ENCODE results near the gene PRAC2.

The PRAC2 gene

DNA sequence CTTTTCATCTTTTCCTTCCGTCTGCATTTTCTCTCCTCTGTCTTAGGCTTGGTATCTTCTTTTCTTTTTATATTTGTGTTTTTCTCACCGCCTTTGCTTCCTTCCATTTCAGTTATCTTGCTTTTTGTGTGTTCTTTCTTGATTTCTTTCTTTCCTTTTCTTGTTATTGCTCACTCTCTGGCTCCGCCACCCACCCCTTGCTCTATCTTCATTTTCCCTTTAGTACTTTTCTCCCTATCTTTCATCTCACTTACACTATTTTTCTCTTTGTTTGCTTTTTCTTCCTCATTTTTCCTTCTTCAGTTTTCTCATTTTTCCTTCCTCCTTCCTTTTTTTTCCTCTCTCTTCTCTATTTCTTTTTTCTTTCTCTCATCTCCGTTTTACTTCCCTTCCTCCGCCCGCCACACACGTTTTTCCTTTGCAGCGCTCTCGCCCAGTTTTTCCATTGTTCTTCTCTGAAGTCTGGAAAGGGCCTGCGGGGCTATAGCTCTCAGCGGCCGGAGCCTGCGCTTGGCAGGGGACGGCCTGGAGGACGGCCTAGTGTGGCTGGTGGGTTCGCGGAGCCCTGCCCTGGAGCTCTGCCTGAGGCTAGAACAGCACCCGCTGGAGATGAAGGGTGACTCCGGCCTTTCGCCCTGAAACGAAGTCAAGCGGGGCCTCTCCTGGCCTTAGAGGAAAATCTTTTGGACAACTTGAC is 10.8 kb downstream of the PRAC2 start:
- no peak for DNase-seq (ENCODE audit: low read depth in 1 of 2, low spot score in 1 of 2)

DNA sequence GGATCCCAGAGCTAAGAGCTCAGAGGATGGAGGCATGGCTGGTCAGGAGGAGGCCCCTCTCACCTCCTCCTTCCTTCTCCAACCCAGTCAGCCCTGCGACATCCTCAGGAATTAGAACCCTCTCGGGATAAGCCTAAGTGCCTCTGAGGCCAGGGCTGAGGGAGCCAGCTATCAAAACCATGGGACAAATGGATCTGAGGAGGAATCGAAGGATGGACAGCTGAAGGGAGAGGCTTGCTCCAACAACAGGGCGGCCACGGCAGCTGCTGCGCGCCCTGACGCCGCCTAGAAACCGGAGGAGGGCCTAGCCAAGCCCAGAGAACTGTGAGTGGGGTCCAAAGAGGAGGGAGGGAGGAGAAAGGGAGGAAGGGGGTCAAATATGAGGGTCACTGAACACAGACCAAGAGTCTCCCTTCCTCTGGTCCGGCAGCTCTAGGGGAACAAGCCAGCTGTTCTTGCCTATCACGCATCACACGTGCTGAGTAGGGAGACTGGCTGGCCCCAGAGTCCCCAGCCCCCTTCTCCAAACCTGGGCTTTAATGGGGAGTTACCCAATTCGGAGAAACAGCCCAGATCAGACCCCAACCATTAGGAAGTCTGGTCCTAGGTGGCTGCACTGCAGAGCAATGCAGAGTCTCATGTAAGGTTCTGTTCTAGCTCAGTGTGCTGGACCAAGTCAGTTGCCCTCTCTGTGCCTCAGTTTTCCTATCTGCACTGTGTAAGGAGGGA is 11.5 kb downstream of the PRAC2 start:
- DNase-seq (ENCODE audit: low read depth in 1 of 2, low spot score in 1 of 2): no peak

DNA sequence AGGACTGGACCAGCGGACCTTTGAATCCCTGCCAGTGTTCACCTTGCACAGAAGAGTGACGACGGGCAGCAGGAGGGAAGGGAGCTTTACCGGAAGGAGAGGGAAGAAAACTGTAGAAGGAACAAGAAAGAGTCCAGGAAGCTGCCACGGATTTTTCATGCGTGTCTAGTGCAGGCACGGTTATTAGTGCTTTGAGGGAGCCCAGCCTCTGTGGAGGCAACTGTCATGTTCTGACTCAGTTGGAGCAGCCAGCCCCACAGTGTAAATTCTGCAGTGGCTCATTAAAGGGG is 12.0 kb downstream of the PRAC2 start:
- DNase-seq (ENCODE audit: low read depth in 1 of 2, low spot score in 1 of 2): no peak

DNA sequence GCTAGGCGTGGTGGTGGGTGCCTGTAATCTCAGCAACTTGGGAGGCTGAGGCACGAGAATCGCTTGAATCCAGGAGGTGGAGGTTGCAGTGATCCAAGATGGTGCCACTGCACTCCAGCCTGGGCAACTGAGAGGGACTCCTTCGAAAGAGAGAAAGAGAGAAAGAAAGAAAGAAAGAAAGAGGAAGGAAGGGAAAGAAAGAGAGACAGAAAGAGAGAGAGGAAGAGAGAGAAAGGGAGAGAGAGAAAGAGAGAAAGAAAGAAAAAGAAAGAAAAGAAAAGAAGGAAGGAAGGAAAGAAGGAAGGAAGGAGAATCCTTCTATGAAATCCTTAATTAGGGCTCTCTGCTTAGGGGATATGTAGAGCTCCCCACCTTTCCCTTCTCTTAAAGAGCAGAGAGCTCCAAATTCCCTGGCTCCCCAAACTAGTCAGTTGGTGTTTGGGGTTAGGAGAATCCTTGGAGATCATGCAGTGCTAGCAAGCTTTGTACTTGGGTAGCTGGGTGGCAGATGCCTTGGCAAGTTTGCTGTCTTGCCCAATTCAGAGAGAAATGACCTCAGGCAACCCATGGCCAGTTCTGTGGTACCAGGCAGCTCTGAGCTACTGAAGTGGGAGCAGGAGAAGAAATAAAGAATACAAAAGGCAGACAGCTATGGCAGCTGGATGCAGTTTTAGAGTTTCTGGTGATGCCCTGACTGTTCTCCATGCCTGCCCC is 14.5 kb downstream of the PRAC2 start:
- DNase-seq (ENCODE audit: low read depth in 1 of 2, low spot score in 1 of 2): no peak

DNA sequence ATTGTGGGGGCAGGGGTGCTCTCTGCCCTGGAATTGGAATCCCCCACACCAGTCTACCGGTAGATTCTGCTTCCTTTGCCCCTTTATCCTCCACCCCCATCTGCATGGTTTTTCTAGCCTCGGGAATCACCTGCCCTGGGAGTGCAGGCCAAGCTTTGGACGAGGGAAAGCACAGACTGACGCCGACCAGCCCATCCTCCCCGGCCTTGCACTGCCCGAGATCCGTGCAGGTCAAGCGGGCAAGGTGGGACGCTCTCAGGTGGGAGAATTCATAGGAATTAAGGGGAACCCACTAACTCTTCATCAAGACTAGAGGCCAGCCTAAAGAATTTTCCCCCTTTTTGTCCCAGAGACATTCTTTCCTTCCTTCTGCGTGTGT is 15.4 kb downstream of the PRAC2 start:
- no peak for DNase-seq (ENCODE audit: low read depth in 1 of 2, low spot score in 1 of 2)

DNA sequence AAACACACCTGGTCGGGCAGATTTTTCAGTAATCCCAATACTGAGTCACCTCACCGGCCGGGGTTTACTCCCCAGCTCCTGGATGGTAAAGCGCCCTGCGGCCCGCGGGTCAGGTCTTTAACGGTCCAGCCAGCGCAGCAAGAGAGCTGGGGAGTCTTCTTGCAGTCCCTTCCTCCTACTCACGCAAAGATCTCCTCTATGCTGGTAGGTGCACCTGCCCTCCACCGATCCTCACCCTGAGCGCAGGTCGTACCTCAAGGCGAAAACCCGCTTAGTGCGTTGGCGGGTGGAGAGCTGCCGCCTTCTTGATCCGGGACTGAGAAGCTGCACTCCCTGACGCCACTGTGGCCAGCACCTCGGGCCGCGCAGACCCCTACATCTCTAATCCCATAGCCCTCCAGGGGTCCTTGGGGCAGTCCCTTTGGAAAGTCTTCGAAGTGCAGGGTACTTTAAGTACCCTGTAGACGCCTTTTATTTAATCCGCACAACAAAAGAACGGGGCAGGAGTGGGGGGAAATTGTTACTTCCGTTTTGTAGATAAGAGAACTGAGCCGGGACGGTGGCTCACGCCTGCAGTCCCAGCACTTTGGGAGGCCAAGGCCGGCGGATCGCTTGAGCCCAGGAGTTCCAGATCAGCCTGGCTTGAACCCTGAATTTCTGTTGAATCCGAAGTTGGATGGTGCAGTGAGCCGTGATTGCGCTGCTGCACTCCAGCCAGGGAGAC is 16.0 kb downstream of the PRAC2 start:
- DNase-seq (ENCODE audit: low read depth in 1 of 2, low spot score in 1 of 2): no peak

DNA sequence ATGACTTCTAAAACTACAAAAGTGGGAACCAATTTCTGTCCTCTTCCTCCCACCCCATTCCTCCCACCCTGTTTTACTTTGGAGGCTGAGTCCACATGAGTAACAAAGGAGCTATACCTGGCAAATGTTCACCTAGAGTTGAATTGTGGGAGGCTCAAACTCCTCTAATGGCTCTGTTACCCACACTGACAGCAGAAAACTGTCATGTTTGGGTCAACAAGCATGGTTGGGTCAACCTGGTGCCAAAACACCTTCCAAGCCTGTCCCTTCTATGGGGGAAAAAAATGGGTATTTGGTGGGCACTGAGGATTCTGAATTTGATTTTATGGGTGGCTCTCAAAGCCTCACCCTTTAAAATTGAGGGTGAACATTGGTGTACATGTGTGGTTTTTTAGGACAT is 17.6 kb downstream of the PRAC2 start:
- no peak for DNase-seq (ENCODE audit: low read depth in 1 of 2, low spot score in 1 of 2)

DNA sequence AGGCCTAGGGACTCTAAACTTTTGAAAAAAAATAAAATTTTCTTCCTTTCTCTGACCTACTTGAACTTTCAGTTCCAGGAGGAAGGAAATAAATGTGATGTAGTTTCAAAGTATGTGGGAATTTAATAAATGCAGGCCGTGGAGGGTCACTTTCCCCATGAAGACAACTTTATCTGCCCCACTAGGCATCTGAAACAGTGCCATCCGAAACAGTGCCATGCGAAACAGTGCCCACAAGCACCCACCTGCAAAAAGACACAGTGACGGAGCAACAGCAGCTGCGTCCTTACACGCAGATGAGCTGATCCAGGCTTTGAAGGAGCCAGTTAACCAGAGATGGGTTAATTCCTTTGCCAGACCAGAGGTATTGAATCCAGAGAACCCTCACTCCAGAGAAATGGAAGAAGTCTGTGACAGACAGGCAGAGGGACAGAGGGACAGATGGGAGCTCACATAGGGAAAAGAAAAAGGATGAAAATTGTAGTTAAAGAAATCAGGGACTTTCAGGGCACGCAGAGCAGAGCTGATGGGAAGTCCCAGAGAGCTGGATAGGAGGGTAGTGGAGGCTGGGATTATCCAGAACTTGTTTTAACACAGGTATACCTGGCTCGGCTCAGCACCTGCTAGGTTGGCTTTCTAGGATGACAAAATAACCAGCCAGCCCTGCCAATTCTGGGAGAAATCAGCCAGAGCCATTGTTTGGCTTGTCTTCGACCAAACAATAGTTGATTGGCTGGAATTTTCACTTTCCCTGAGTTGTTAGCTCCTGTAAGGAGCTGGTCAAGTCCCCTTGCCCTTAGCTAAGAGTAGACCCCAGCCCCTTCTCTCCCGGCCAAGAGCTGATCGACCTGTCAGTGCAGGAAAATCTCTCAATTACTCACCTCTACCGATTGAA is 22.6 kb downstream of the PRAC2 start:
- no peak for DNase-seq (ENCODE audit: low read depth in 1 of 2, low spot score in 1 of 2)

DNA sequence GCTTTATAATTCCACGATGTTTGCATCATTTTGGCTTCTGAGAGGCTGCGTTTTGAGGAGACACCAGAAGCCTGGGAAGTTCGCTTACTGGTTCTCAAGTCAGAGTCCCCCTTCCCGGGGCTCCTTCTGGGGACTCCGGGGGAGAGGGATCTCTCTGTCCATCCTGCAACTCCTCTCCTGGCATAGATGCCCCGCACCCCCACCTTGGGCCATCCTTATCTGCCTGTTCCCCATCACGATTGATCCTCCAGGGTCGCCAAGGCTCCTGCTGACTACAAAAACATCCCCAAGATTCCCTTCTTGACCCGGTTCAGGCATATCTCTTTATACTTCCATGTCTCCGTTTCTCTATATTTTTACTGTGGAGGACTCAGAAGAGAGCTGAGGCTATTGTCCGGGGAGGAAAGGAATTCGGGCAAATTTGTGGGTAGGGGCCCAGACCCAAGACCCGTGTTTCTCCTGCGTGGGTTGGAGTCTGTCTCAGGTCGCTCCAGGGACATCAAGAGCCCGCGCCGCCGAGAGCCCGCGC is 24.0 kb downstream of the PRAC2 start:
- no peak for DNase-seq (ENCODE audit: low read depth in 1 of 2, low spot score in 1 of 2)

DNA sequence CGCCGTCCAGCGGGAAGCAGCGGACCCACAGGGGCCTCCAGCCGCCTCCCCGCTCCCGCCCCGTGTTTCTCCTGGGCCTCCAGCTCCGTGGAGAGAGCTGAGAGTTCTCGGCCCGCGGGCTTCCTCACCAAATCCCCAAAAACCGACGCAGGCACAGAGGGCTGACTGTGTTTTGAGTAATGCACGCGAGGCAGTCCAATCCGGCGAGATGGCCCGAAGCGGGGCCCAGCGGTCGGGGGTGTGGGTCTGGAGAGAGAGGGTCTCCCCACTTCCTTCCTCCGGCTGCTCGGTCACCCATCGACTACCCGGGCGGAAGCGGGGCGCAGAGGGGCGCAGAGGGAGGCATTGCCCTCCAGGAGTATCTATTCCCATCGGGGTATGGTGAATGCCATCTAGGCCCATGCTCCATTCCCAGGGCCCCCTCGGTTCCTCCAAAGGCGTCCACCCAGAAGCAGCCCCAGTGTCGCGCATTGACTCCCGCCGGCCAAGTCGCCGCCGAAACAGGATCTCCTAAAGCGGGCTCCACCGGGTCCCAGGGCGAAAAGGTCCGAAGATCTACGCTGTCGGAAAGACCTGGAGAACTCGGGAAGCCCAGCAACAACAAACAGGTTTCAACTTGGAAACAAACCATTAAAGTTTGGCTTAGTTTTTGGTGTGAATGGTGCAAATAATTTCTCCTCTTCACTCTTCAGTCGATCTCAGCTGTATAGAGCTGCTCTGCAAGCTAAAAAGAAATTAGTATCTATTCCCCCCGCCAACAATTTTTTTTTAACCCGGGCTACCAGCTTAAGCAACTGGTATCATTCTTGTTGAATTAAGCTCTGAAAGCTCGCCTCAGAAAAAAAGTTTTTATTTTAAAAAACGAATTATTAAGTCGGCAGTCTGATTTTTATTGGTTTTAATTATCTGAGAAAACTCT is 24.7 kb downstream of the PRAC2 start:
- DNase-seq (ENCODE audit: low read depth in 1 of 2, low spot score in 1 of 2): no peak

DNA sequence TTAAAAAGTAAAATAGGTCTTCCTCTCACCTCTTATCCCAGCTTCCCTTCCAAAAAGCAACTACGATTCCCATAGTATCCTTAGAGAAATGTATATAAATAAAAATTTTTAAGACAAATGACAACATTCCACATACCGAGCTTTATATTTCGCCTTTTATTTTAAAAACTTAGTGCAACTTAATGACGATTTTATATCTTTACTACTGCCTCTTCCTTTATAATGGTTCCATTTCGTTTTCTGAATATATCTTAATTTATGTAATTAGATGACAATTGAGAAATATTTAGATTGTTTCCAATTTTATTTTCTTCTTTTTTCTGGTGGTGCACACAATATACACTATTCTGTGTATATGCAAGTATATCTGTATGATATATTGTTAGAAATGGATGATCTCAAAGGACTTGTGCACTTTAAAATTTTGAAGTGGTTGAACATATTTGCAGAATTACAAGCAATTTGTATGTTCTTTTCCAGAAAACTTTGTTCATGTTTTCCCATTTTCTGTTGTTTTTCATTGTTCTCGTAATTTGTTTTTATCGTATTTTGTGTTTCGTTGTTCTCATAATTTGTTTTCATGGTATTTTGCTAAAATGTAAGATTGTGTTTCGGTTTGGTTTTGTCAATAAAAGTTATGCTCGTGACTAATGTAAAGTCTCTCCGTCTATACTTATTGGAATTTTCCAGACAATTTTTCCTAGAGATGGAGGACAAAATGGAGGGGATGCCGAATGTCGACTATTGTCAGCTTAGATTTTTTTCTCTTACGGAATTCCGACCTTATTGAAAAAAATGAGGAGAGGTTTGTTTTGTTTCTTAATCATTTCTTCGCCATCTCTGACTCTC is 26.0 kb downstream of the PRAC2 start:
- DNase-seq (ENCODE audit: low read depth in 1 of 2, low spot score in 1 of 2): no peak

DNA sequence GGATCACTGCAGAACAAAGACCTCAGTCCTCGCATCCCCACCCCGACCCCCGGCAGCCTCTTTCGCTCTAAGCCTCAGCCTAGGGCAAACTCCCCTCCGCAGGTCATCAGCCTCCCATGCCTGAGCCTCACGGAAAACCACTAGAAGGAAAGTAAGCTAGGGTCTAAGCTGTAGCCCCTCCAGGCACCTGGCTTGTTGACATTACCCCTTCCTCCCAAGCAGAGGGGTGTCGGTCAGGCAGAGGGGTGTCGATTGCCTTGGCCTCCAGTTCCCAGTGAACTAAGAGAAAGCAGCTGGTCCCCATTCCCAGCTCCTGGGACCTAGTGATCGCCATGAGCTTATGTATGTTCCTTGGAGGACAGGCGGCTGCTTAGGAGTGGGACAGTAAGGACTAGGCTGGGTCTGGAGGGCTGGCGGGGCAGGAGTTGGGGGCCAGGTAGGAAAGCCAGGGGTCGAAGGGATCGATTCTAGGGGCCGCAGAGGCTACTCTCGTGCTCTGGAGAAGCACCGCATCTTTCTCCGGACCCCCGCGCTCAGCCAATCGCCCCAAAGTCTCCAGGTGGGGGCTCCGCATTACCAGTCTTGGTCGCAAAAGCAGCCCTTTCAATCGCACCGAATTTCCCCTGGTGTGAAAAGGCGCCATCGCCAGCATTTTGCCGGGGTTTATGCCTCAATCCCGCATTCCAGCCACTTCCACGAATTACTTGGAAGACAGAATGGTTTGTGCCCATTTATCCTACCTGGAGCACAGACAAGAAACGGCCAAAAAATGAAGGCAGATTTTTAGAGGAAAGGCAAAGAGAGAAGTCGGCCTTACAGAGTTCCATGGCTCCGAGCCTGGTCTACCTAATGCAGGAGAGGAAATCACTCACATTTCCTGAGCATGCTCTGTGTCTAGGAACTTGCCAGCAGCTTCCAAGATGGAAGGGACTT is 26.9 kb downstream of the PRAC2 start:
- no peak for DNase-seq (ENCODE audit: low read depth in 1 of 2, low spot score in 1 of 2)

DNA sequence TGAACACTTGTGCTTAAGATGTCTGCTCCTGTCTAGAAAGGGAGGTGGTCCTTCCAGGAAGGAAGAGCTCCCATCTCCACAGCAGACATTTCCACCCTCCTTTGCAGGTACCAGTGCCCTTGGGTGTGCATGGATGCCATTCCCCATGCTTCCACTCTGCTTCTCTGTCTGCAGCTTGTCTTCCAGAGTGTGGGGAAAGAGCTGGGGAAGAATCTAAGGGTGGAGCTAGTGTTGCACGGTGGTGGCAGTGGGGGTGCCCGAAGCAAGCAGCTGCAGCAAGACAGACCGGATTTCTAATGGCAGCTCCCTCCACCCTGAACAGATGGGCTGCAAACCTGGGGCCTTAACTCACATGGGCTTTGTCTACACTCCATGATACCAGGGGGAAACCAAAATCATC is 28.2 kb downstream of the PRAC2 start:
- no peak for DNase-seq (ENCODE audit: low read depth in 1 of 2, low spot score in 1 of 2)

DNA sequence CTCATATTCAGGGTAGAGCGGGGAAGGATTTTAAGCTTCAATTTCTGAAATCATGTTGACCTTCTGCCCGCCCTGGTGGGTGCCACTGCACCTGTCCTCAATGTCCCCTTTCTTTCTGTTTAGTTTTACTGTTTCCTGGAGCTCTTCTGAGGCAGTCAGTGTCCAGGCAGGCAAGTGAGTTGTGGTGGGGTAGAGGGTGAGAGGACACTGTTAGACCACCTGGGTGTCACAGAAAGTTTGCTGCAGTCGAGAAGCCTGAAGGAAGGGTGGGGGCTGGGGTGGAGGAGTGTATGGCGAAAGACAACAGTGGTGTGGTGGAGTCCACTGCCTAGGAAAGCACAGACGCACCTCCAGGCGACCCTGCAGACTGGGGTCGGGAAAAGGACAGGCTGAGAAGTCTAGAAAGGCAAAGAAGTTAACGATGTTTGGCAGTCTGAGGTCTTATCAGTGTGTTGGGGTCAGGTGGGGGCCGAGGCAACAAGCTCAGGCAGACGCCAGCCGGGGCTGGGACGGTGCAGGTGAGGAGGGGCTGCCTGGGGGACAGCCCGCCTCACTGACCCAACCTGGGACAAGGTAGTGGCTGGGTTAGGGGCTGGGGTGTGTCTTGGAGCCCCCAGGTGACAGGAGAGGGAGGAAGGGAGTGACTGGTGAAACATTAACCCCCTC is 28.9 kb downstream of the PRAC2 start:
- no peak for DNase-seq (ENCODE audit: low read depth in 1 of 2, low spot score in 1 of 2)

DNA sequence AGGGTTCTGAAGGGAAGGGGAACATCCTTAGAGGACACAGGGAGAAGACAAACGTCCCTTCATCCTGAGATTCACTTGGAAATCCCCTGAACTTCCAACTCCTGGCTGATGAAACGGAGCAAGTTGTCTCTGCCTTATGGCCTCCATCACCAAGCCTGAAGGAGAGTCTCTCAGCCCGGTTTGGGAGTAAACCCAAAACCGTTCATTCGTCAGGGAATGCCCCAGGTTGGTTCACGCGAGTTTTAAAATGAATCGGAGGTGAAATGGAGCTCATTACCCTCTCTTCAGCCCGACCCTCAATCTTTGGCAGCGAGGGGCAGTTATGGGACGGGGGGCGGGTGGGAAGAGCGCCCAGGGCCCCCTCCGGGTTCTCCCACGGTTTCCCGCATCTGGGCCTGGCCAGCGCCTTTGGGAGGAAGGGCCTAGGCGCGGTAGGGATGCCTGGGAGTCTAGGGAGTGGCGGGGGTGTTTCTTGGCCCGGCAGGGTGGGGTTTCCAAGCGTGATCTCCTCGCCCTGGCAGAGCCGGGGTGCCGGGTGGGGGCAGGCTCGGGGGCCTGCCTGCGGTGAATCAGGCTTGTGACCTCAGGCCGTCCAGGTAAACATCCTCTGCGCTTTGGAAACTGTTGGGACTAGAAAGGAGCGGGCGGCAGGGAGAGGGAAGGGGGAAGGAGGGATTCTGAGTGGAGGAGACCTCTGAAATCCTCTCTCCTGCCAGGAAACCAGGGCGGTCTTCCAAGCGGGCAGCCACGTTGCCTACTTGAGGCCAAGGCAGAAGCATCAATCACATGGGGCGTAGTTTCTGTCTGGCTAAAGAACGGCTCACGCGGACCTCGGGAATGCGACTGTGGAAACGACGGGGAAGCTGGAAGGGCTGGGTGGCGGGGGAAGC is 29.7 kb downstream of the PRAC2 start:
- no peak for DNase-seq (ENCODE audit: low read depth in 1 of 2, low spot score in 1 of 2)
